PC-9 (cell line): Measurements from ENCODE around the gene RYR1. TPM values are rescaled to one million over a fixed set of nuclear protein-coding genes. Genes with fewer than 3 reads are reported as not detected.

Experiments used
- BruUV-seq: library from RNA; stranded (reverse); fragments of 400-500 nt; replicated peaks from 2 replicates; lab custom pipeline; 2021; lab: Mats Ljungman, UMichigan
- CTCF ChIA-PET: fragments of 300-600 bp; sonication (Branson Sonifier 250); formaldehyde crosslinking; loops from one replicate; lab custom pipeline; 2022; ENCODE audit warnings: antibody characterized with exemption; lab: Charles Lee
- POLR2A ChIA-PET: fragments of 300-600 bp; sonication (Branson Sonifier 250); formaldehyde crosslinking; loops from one replicate; lab custom pipeline; 2022; ENCODE audit warnings: antibody characterized with exemption; ENCODE audit not compliant: unreplicated experiment; lab: Charles Lee
- DNase-seq, 2 experiments: peaks; one replicate each; pipeline versions ENCODE4 v3.0.0 to v3.0.0-alpha.2; 2015 to 2022; ENCODE audit warnings: mixed read lengths in 1 of 2
- H2AFZ ChIP-seq: fragments of 200-600 bp; sonication (generic); 2 replicates; pipeline ENCODE4 v1.8.1; 2017; ENCODE audit warnings: antibody characterized with exemption
- H3F3A ChIP-seq: fragments of 200-600 bp; sonication (generic); 2 replicates; pipeline ENCODE4 v1.8.1; 2017; ENCODE audit warnings: antibody characterized with exemption, mild to moderate bottlenecking, low read depth; ENCODE audit not compliant: insufficient read depth
- H3K27ac ChIP-seq: fragments of 200-600 bp; sonication (generic); 2 replicates; pipeline ENCODE4 v1.6.1; 2016; ENCODE audit warnings: mixed run types
- H3K27me3 ChIP-seq: fragments of 200-600 bp; sonication (generic); 2 replicates; pipeline ENCODE4 v1.6.1; 2016; ENCODE audit warnings: low read depth, mixed run types; ENCODE audit not compliant: insufficient read depth
- H3K36me3 ChIP-seq: fragments of 200-600 bp; sonication (generic); 2 replicates; pipeline ENCODE4 v1.6.1; 2016; ENCODE audit warnings: low read depth, mixed run types
- H3K4me1 ChIP-seq: fragments of 200-600 bp; sonication (generic); replicated peaks from 2 replicates; pipeline ENCODE4 v1.6.1; 2016; ENCODE audit warnings: mixed run types; ENCODE audit not compliant: insufficient read depth
- H3K4me2 ChIP-seq: fragments of 200-600 bp; sonication (generic); 2 replicates; pipeline ENCODE4 v1.6.1; 2017; ENCODE audit warnings: mixed run types
- H3K4me3 ChIP-seq: fragments of 200-600 bp; sonication (generic); 2 replicates; pipeline ENCODE4 v1.6.1; 2016; ENCODE audit warnings: mixed run types
- H3K79me2 ChIP-seq: fragments of 200-600 bp; sonication (generic); 2 replicates; pipeline ENCODE4 v1.6.1; 2017; ENCODE audit warnings: low read depth, mixed run types
- H3K9me2 ChIP-seq: fragments of 200-600 bp; sonication (generic); 2 replicates; pipeline ENCODE4 v1.8.1; 2017; ENCODE audit warnings: mild to moderate bottlenecking; ENCODE audit not compliant: insufficient read depth
- H3K9me3 ChIP-seq: fragments of 200-600 bp; sonication (generic); 2 replicates; pipeline ENCODE4 v1.8.1; 2016; ENCODE audit warnings: low read depth; ENCODE audit not compliant: insufficient read depth
- H4K20me1 ChIP-seq: fragments of 200-600 bp; sonication (generic); 2 replicates; pipeline ENCODE4 v1.8.1; 2017; ENCODE audit not compliant: insufficient read depth
- CTCF ChIP-seq: fragments of 200-600 bp; sonication (generic); conservative IDR thresholded peaks from 2 replicates; pipeline ENCODE4 v1.6.1; 2017; ENCODE audit warnings: mixed run types, antibody characterized with exemption, mild to moderate bottlenecking, moderate library complexity
- EZH2 ChIP-seq: fragments of 200-600 bp; sonication (generic); IDR thresholded peaks from 2 replicates; pipeline ENCODE4 v1.8.0; 2017; ENCODE audit warnings: antibody characterized with exemption, low read depth
- intact Hi-C: fragments of 100-400 bp; cut with micrococcal nuclease; formaldehyde crosslinking; loops from one replicate; pipeline ENCODE4 v1.10.0; 2022; ENCODE audit not compliant: unreplicated experiment
- total RNA-seq: library from RNA; stranded (reverse); gene quantifications from 2 replicates; pipeline ENCODE4 v1.2.3, GENCODE V29; 2021

RYR1 gene
- total RNA-seq, 1 experiment from 2014 or later = 1.0 TPM

DNA sequence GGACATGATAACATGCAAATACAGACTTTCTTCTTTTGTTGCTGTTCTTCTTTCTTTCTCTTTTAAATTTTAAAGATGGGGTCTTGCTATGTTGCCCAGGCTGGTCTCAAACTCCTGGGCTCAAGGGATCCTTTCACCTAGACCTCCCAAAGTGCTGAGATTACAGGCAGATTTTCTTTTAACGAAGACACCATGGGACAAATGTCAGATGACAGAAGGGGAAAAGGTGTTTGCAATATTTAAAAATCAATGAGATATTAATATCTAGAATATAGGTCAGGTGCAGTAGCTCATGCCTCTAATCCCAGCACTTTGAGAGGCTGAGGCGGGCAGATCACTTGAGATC, 3.7 kb upstream of the RYR1 start:
- H3K27me3 ChIP-seq = peaks cover 11% of the 10 kb centered on the region
- H3K79me2 ChIP-seq = no peaks in the 10 kb centered on the region
- no peaks in the 10 kb centered on the region for H3K9me2 ChIP-seq
- no TSS peak for BruUV-seq
- POLR2A ChIA-PET = no interaction called here
- CTCF ChIA-PET = no interaction called here
- no peaks in the 10 kb centered on the region for H3K9me3 ChIP-seq
- TF ChIP-seq CTCF = no peak
- intact Hi-C loops = no loop called here
- H3K4me1 ChIP-seq = no peaks in the 10 kb centered on the region
- DNase-seq = no peak
- no peak overlapping the region for H2AFZ ChIP-seq
- H3F3A ChIP-seq = no peaks in the 10 kb centered on the region
- no peak overlapping the region for H3K4me3 ChIP-seq
- H4K20me1 ChIP-seq = no peaks in the 10 kb centered on the region
- H3K36me3 ChIP-seq = no peaks in the 10 kb centered on the region
- no peak overlapping the region for H3K4me2 ChIP-seq
- no peak overlapping the region for H3K27ac ChIP-seq

DNA sequence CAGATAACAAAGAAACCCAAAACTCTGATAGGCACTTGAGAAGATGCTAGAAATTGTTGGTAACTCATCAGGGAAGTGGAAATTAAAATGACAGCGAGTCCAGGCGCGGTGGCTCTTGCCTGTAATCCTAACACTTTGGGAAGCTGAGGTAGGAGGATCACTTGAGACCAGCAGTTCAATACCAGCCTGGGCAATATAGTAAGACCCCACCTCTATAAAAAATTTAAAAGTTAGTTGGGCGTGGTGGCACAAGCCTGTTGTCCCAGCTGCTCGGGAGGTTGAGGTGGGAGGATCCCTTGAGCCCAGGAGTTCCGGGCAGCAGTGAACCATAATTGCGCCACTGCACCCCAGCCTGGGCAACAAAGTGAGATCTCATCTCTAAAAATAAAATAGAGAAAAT, 2.6 kb upstream of the RYR1 start:
- Histone ChIP-seq H2AFZ (no peak overlapping the region), H3K9me3 (no peaks in the 10 kb centered on the region), H4K20me1 (no peaks in the 10 kb centered on the region), H3K4me2 (no peak overlapping the region), H3K27ac (no peak overlapping the region), H3K27me3 (peaks cover 5% of the 10 kb centered on the region), H3K9me2 (no peaks in the 10 kb centered on the region), H3F3A (no peaks in the 10 kb centered on the region), H3K4me3 (no peak overlapping the region), H3K79me2 (no peaks in the 10 kb centered on the region), H3K4me1 (no peaks in the 10 kb centered on the region), H3K36me3 (no peaks in the 10 kb centered on the region)
- ChIA-PET CTCF (no interaction called here), POLR2A (no interaction called here)
- no peak for DNase-seq
- TF ChIP-seq CTCF (no peak), EZH2 (no peak)
- intact Hi-C loops = no loop called here
- BruUV-seq = no TSS peak

GRCh38 chr19:38434549-38435051, 1.1 kb downstream of the RYR1 start:
- Histone ChIP-seq H3K9me3 (no peaks in the 10 kb centered on the region), H3K4me3 (no peak overlapping the region), H2AFZ (no peak overlapping the region), H3K79me2 (no peaks in the 10 kb centered on the region), H3K9me2 (no peaks in the 10 kb centered on the region), H3F3A (no peaks in the 10 kb centered on the region), H3K4me1 (no peaks in the 10 kb centered on the region), H3K4me2 (no peak overlapping the region), H4K20me1 (no peaks in the 10 kb centered on the region), H3K27ac (no peak overlapping the region), H3K36me3 (no peaks in the 10 kb centered on the region), H3K27me3 (peaks cover 3% of the 10 kb centered on the region; the same call in 1 of the 2 replicates)
- POLR2A ChIA-PET = no interaction called here
- no peak for DNase-seq
- TF ChIP-seq CTCF = no peak
- TF ChIP-seq EZH2 = no peak
- CTCF ChIA-PET = interaction anchor here (0.6 to 0.7 kb wide), 2 partner anchors 23 to 300 kb away, joined by 3 read pairs; no protein-coding TSS in a partner anchor
- no TSS peak for BruUV-seq
- intact Hi-C loops = no loop called here
